A549 (cell line): Measurements from ENCODE around the gene RTBDN. TPM values are rescaled to one million over a fixed set of nuclear protein-coding genes. Genes with fewer than 3 reads are reported as not detected.
A peak's percentile ranks its signal among the peaks of the same experiment; 100 is the strongest.

ENCODE experiments used
- BHLHE40 ChIP-seq: IDR thresholded peaks from 2 replicates; pipeline ENCODE4 v1.6.1; 2012; ENCODE audit warnings: low read depth, low read length, inconsistent platforms
- CHD4 ChIP-seq: fragments of 200-600 bp; sonication (generic); IDR thresholded peaks from 2 replicates; pipeline ENCODE4 v1.6.1; 2016; ENCODE audit warnings: antibody characterized with exemption, mild to moderate bottlenecking, borderline replicate concordance
- CTCF ChIP-seq: fragments of >200 bp; sonication (Bioruptor Twin); formaldehyde crosslinking; IDR thresholded peaks from 3 replicates; pipeline ENCODE4 v1.5.1; 2016
- EHF ChIP-seq: fragments of 250-450 bp; sonication (Bioruptor Pico); IDR thresholded peaks from 2 replicates; pipeline ENCODE4 v1.5.0; 2020; ENCODE audit warnings: mild to moderate bottlenecking
- ELK1 ChIP-seq: fragments of 150-350 bp; IDR thresholded peaks from 2 replicates; pipeline ENCODE4 v1.6.1; 2014; ENCODE audit warnings: low read depth, mild to moderate bottlenecking, low read length
- EP300 ChIP-seq, 2 experiments: fragments of >200 bp; sonication (Bioruptor Twin); formaldehyde crosslinking; IDR thresholded peaks; 2 replicates in 1 of 2; 3 replicates in 1 of 2; pipeline ENCODE4 v1.6.1; 2016 to 2017
- ESRRA ChIP-seq: fragments of 150-350 bp; IDR thresholded peaks from 2 replicates; pipeline ENCODE4 v1.6.1; 2014; ENCODE audit warnings: mild to moderate bottlenecking, low read length, borderline replicate concordance
- FOSB ChIP-seq: fragments of 250-450 bp; sonication (Bioruptor Pico); IDR thresholded peaks from 2 replicates; pipeline ENCODE4 v1.5.0; 2020; ENCODE audit warnings: mild to moderate bottlenecking, moderate library complexity
- GATA3 ChIP-seq: IDR thresholded peaks from 2 replicates; pipeline ENCODE4 v1.6.1; 2012; ENCODE audit warnings: borderline replicate concordance
- HOXA7 ChIP-seq: fragments of 250-450 bp; sonication (Bioruptor Pico); IDR thresholded peaks from 2 replicates; pipeline ENCODE4 v1.5.0; 2020; ENCODE audit warnings: mild to moderate bottlenecking, moderate library complexity
- HOXB13 ChIP-seq: fragments of 250-450 bp; sonication (Bioruptor Pico); IDR thresholded peaks from 2 replicates; pipeline ENCODE4 v1.5.0; 2020; ENCODE audit warnings: low read depth, mild to moderate bottlenecking, moderate library complexity
- HOXB5 ChIP-seq: fragments of 250-450 bp; sonication (Bioruptor Pico); IDR thresholded peaks from 2 replicates; pipeline ENCODE4 v1.5.0; 2020; ENCODE audit warnings: mild to moderate bottlenecking, moderate library complexity
- JUN ChIP-seq, 2 experiments: fragments of >200 bp; sonication (Bioruptor Twin); formaldehyde crosslinking; IDR thresholded peaks; 2 replicates in 1 of 2; 3 replicates in 1 of 2; pipeline ENCODE4 v1.6.1; 2016 to 2017
- JUNB ChIP-seq: fragments of >200 bp; sonication (Bioruptor Twin); formaldehyde crosslinking; IDR thresholded peaks from 2 replicates; pipeline ENCODE4 v1.6.1; 2016
- KDM5A ChIP-seq: fragments of 200-600 bp; sonication (generic); IDR thresholded peaks from 2 replicates; pipeline ENCODE4 v1.6.1; 2016; ENCODE audit warnings: antibody characterized with exemption, mild to moderate bottlenecking
- NPAS2 ChIP-seq: fragments of 250-450 bp; sonication (Bioruptor Pico); IDR thresholded peaks from 2 replicates; pipeline ENCODE4 v1.8.0; 2022; ENCODE audit warnings: mild to moderate bottlenecking, moderate library complexity, borderline replicate concordance
- NR3C1 ChIP-seq: fragments of >200 bp; sonication (Bioruptor Twin); formaldehyde crosslinking; IDR thresholded peaks from 3 replicates; pipeline ENCODE4 v1.6.1; 2017
- PHF8 ChIP-seq: fragments of 200-600 bp; sonication (generic); IDR thresholded peaks from 2 replicates; pipeline ENCODE4 v1.6.1; 2016; ENCODE audit warnings: low read depth, mild to moderate bottlenecking, antibody characterized with exemption, moderate library complexity, borderline replicate concordance
- POLR2AphosphoS2 ChIP-seq: conservative IDR thresholded peaks from 2 replicates; pipeline ENCODE4 v1.6.1; 2012; ENCODE audit warnings: low read length, improper control_type of control experiment, inconsistent platforms
- RAD21 ChIP-seq, 2 experiments: fragments of >200 bp in 1 of 2; sonication (Bioruptor Twin) in 1 of 2; formaldehyde crosslinking in 1 of 2; IDR thresholded peaks in 1 of 2; conservative IDR thresholded peaks in 1 of 2; 2 replicates in 1 of 2; 3 replicates in 1 of 2; pipeline ENCODE4 v1.6.1; 2012 to 2018; ENCODE audit warnings: inconsistent platforms in 1 of 2
- RARB ChIP-seq: fragments of 250-450 bp; sonication (Bioruptor Pico); IDR thresholded peaks from 2 replicates; pipeline ENCODE4 v1.8.0; 2021; ENCODE audit warnings: mild to moderate bottlenecking, moderate library complexity
- RCOR1 ChIP-seq: fragments of 150-350 bp; IDR thresholded peaks from 2 replicates; pipeline ENCODE4 v1.6.1; 2014; ENCODE audit warnings: antibody characterized with exemption, low read length, low read depth
- REST ChIP-seq: fragments of 200-600 bp; sonication (generic); IDR thresholded peaks from 2 replicates; pipeline ENCODE4 v1.6.1; 2016; ENCODE audit warnings: antibody characterized with exemption, mild to moderate bottlenecking, moderate library complexity
- RFX5 ChIP-seq: fragments of 450-650 bp; IDR thresholded peaks from 2 replicates; pipeline ENCODE4 v1.7.1; 2014; ENCODE audit warnings: antibody characterized with exemption, mild to moderate bottlenecking, moderate library complexity
- RNF2 ChIP-seq: fragments of 200-600 bp; sonication (generic); IDR thresholded peaks from 2 replicates; pipeline ENCODE4 v1.6.1; 2016; ENCODE audit warnings: low read depth, mild to moderate bottlenecking, antibody characterized with exemption, moderate library complexity, borderline replicate concordance
- TFCP2L1 ChIP-seq: fragments of 250-450 bp; sonication (Bioruptor Pico); IDR thresholded peaks from 2 replicates; pipeline ENCODE4 v1.5.0; 2021; ENCODE audit warnings: mild to moderate bottlenecking
- USF2 ChIP-seq: fragments of 450-650 bp; IDR thresholded peaks from 2 replicates; pipeline ENCODE4 v1.6.1; 2014; ENCODE audit warnings: antibody characterized with exemption
- ZC3H11A ChIP-seq: fragments of 450-650 bp; IDR thresholded peaks from 2 replicates; pipeline ENCODE4 v1.6.1; 2014; ENCODE audit warnings: antibody characterized with exemption, mild to moderate bottlenecking
- ZFP36 ChIP-seq: fragments of 450-650 bp; IDR thresholded peaks from 2 replicates; pipeline ENCODE4 v1.6.1; 2014; ENCODE audit warnings: borderline replicate concordance; ENCODE audit not compliant: partially characterized antibody
- ZNF302 ChIP-seq: fragments of 250-450 bp; sonication (Bioruptor Pico); IDR thresholded peaks from 2 replicates; pipeline ENCODE4 v1.9.0; 2021; ENCODE audit warnings: inconsistent platforms, mild to moderate bottlenecking, moderate library complexity
- ZSCAN20 ChIP-seq: fragments of 250-450 bp; sonication (Bioruptor Pico); IDR thresholded peaks from 2 replicates; pipeline ENCODE4 v1.8.0; 2022; ENCODE audit warnings: mild to moderate bottlenecking, moderate library complexity
- polyA plus RNA-seq, 4 experiments: library from polyadenylated mRNA; depleted of rRNA in 3 of 4; stranded (reverse); fragments of >200 nt; fragmentation: RNase III in 1 of 4; extraction: RNeasy Plus Mini Kit Qiagen cat#74134 plus additional on column Dnase treatment in 1 of 4; gene quantifications; 2 replicates in 3 of 4; 3 replicates in 1 of 4; pipeline ENCODE4 v1.2.3, GENCODE V29; 2011 to 2017
- TF ChIP-seq, protein P1 (sequence below): IDR thresholded peaks from 2 replicates; pipeline ENCODE4 v1.6.1; 2012
- TF ChIP-seq, protein P2 (sequence below): IDR thresholded peaks from 2 replicates; pipeline ENCODE4 v1.6.1; 2012; ENCODE audit warnings: low read depth, borderline replicate concordance

The RTBDN gene
- polyA plus RNA-seq, 2 of the 4 experiments (the other 2 are of a cell fraction), result 0.09 to 0.25 TPM

DNA sequence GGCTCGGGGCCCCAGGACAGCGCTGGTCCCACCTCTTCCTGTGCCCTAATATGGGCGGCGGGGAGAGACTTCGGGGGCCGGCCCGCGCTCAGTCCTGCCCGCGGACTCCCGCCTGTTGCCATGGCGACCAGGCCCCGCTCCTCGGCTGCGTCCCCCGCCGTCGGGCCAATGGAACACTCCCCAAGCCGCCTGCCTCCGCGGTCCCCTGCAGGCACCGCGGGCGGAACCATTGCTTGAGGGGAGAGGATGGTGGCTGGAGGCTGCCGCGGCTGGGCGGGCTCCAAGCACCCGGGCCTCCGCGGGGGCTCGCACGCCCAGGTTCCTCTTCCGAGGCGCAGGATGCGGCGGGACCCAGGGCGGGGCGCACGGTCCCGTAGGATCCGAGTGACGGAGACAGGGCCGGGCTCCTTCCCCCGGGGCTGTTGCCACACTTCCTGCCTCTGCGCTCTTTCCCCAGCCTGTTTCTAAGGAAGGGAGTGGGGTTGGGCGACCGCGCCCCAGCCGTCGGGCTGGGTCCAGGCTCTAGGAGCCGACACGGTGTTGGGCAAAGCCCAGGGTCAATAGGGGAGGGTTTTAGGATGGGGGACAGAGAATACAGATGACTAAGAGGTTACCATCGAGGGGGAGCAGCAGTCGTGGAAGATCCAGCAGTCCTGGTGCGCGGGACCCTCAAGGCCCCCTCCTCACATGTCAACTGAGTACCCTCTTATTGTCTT is 44.3 kb downstream of the RTBDN start (continued):
- TF ChIP-seq FOSB (CRISPR knock-in tag), result no peak
- TF ChIP-seq, protein P1, sequence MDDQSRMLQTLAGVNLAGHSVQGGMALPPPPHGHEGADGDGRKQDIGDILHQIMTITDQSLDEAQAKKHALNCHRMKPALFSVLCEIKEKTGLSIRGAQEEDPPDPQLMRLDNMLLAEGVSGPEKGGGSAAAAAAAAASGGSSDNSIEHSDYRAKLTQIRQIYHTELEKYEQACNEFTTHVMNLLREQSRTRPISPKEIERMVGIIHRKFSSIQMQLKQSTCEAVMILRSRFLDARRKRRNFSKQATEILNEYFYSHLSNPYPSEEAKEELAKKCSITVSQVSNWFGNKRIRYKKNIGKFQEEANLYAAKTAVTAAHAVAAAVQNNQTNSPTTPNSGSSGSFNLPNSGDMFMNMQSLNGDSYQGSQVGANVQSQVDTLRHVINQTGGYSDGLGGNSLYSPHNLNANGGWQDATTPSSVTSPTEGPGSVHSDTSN, result no peak
- no peak for TF ChIP-seq ZC3H11A
- no peak for TF ChIP-seq ESRRA
- no peak for TF ChIP-seq ZSCAN20
- TF ChIP-seq HOXB5 (CRISPR knock-in tag), result 0 out of 2 replicates have a peak, but pooled peaks have one; percentile 35
- no peak for TF ChIP-seq NPAS2 (CRISPR knock-in tag)
- no peak for TF ChIP-seq PHF8
- peak in 1 of 2 experiments; percentile 40; a peak in 2 of 5 replicates for TF ChIP-seq JUN (IDR thresholded peaks at IDR 0.05)
- no peak for TF ChIP-seq CTCF
- TF ChIP-seq BHLHE40, result peak; percentile 56; the same call in 1 of the 2 replicates
- peak; percentile 73 for TF ChIP-seq ZFP36
- TF ChIP-seq POLR2AphosphoS2, result no peak
- no peak for TF ChIP-seq HOXB13 (CRISPR knock-in tag)
- TF ChIP-seq RARB, result no peak
- TF ChIP-seq KDM5A, result no peak
- no peak for TF ChIP-seq RAD21 (conservative IDR thresholded peaks at IDR 0.05 in 1 of 2, IDR thresholded peaks at IDR 0.05 in 1 of 2)
- TF ChIP-seq RNF2, result no peak
- no peak for TF ChIP-seq USF2
- no peak for TF ChIP-seq CHD4
- TF ChIP-seq REST, result no peak
- no peak for TF ChIP-seq RCOR1
- TF ChIP-seq TFCP2L1 (CRISPR knock-in tag), result no peak; the same call in 1 of the 2 replicates
- no peak for TF ChIP-seq JUNB
- TF ChIP-seq, protein P2, sequence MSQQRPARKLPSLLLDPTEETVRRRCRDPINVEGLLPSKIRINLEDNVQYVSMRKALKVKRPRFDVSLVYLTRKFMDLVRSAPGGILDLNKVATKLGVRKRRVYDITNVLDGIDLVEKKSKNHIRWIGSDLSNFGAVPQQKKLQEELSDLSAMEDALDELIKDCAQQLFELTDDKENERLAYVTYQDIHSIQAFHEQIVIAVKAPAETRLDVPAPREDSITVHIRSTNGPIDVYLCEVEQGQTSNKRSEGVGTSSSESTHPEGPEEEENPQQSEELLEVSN, result no peak; the same call in 1 of the 2 replicates
- TF ChIP-seq NR3C1, result no peak
- no peak for TF ChIP-seq EHF (CRISPR knock-in tag)
- TF ChIP-seq GATA3, result peak; percentile 39; the same call in 1 of the 2 replicates
- TF ChIP-seq RFX5, result peak; percentile 75
- TF ChIP-seq EP300 (IDR thresholded peaks at IDR 0.05), result 0 out of 5 replicates have a peak, but pooled peaks of 1 of the 2 experiments have one; percentile 10
- no peak for TF ChIP-seq HOXA7 (CRISPR knock-in tag)
- no peak for TF ChIP-seq ZNF302 (CRISPR knock-in tag)
- peak; percentile 62; the same call in 1 of the 2 replicates for TF ChIP-seq ELK1
